Endothelial cell of umbilical vein (primary cell): Measurements from ENCODE around the gene CCDC124. TPM values are rescaled to one million over a fixed set of nuclear protein-coding genes. Genes with fewer than 3 reads are reported as not detected.
"Not testable (repeated sequence)": the region's sequence is repeated elsewhere in the genome, so short reads cannot be mapped to it uniquely, and the experiment has no call there.

Experiments used
- BruUV-seq: library from RNA; stranded (reverse); fragments of 400-500 nt; replicated peaks from 2 replicates; lab custom pipeline; 2021; lab: Mats Ljungman, UMichigan
- CTCF ChIA-PET: fragments of 300-600, 350-600 bp; sonication (Branson Sonifier 250); formaldehyde crosslinking; loops from one replicate; lab custom pipeline; 2021; ENCODE audit warnings: antibody characterized with exemption, inconsistent platforms; lab: Charles Lee
- POLR2A ChIA-PET: fragments of 300-600, 350-600 bp; sonication (Branson Sonifier 250); formaldehyde crosslinking; loops from one replicate; lab custom pipeline; 2021; ENCODE audit warnings: antibody characterized with exemption, inconsistent platforms; lab: Charles Lee
- DNase-seq: peaks from one replicate; pipeline ENCODE4 v3.0.0-alpha.2; 2011; ENCODE audit warnings: low read depth, low spot score
- FAIRE-seq: peaks from 2 replicates; lab custom pipeline; 2011; peaks lifted over from hg19 to GRCh38; lab: Jason Lieb, UNC
- H2AFZ ChIP-seq: 2 replicates; pipeline ENCODE4 v1.6.0; 2012; ENCODE audit warnings: low read depth, low read length, control low read depth, inconsistent platforms
- H3K27ac ChIP-seq: 2 replicates; pipeline ENCODE4 v1.5.1; 2011; ENCODE audit warnings: low read depth, mild to moderate bottlenecking, control low read depth, low read length, moderate library complexity; ENCODE audit not compliant: insufficient read depth
- H3K27me3 ChIP-seq, 2 experiments: 2 replicates each; pipeline versions ENCODE4 v1.6.0 to v1.6.1; 2011; ENCODE audit warnings: low read length in 2 of 2, mixed read lengths in 1 of 2; ENCODE audit not compliant: control insufficient read depth in 2 of 2, insufficient read depth in 2 of 2
- H3K36me3 ChIP-seq, 2 experiments: 2 replicates in 1 of 2; 3 replicates in 1 of 2; pipeline ENCODE4 v1.5.1; 2011; ENCODE audit warnings: low read length in 2 of 2, mild to moderate bottlenecking in 1 of 2, moderate library complexity in 1 of 2; ENCODE audit not compliant: control insufficient read depth in 2 of 2, insufficient read depth in 2 of 2; ENCODE audit errors: extremely low read depth in 1 of 2
- H3K4me1 ChIP-seq: 3 replicates; pipeline ENCODE4 v1.5.1; 2011; ENCODE audit warnings: mild to moderate bottlenecking, low read length; ENCODE audit not compliant: control insufficient read depth, insufficient read depth; ENCODE audit errors: extremely low read depth
- H3K4me2 ChIP-seq: 2 replicates; pipeline ENCODE4 v1.6.1; 2011; ENCODE audit warnings: low read length, control low read depth, mixed read lengths; ENCODE audit not compliant: insufficient read depth
- H3K4me3 ChIP-seq, 3 experiments: fragments of 200-600 bp in 1 of 3; sonication (generic), shearing (Covaris generic) in 1 of 3; replicated peaks in 1 of 3; 2 replicates each; pipeline ENCODE4 v1.5.1; 2011 to 2016; ENCODE audit warnings: control low read depth in 3 of 3, low read length in 3 of 3, mild to moderate bottlenecking in 2 of 3, inconsistent platforms in 1 of 3, low read depth in 1 of 3, moderate library complexity in 1 of 3; ENCODE audit not compliant: insufficient read depth in 1 of 3
- H3K79me2 ChIP-seq: 2 replicates; pipeline ENCODE4 v1.6.0; 2012; ENCODE audit warnings: low read length, inconsistent platforms; ENCODE audit not compliant: control insufficient read depth, insufficient read depth
- H3K9ac ChIP-seq: replicated peaks from 2 replicates; pipeline ENCODE3; 2011; ENCODE audit warnings: low read length, control low read depth; ENCODE audit not compliant: insufficient read depth; ENCODE audit errors: extremely low read depth
- H3K9me1 ChIP-seq: replicated peaks from 3 replicates; pipeline ENCODE4 v1.6.0; 2011; ENCODE audit warnings: mild to moderate bottlenecking, low read length; ENCODE audit not compliant: control insufficient read depth, insufficient read depth; ENCODE audit errors: extremely low read depth
- H3K9me3 ChIP-seq: replicated peaks from 2 replicates; pipeline ENCODE4 v1.5.1; 2012; ENCODE audit warnings: low read length, inconsistent platforms; ENCODE audit not compliant: control insufficient read depth, insufficient read depth
- H4K20me1 ChIP-seq: replicated peaks from 2 replicates; pipeline ENCODE3; 2011; ENCODE audit warnings: mild to moderate bottlenecking, low read length; ENCODE audit not compliant: control insufficient read depth, insufficient read depth; ENCODE audit errors: extremely low read depth
- CTCF ChIP-seq, 2 donors: IDR thresholded peaks; 1 replicate in 1 of 2; 2 replicates in 1 of 2; pipeline ENCODE4 v1.5.1; 2011; ENCODE audit warnings: low read length in 2 of 2, mild to moderate bottlenecking in 2 of 2, moderate library complexity in 2 of 2, control low read depth in 1 of 2, inconsistent platforms in 1 of 2, low read depth in 1 of 2; ENCODE audit not compliant: insufficient read depth in 1 of 2; ENCODE audit errors: extremely low read depth in 1 of 2
- EZH2 ChIP-seq: IDR thresholded peaks from 2 replicates; pipeline ENCODE4 v1.6.1; 2012; ENCODE audit warnings: borderline replicate concordance, low read depth, mild to moderate bottlenecking, moderate library complexity, low read length, inconsistent platforms; ENCODE audit not compliant: severe bottlenecking
- FOS ChIP-seq: IDR thresholded peaks from 2 replicates; pipeline ENCODE4 v1.6.1; 2011; ENCODE audit warnings: mild to moderate bottlenecking, low read length, moderate library complexity, borderline replicate concordance; ENCODE audit not compliant: insufficient read depth
- GATA2 ChIP-seq: IDR thresholded peaks from 2 replicates; pipeline ENCODE4 v1.7.0; 2011; ENCODE audit warnings: low read depth, mild to moderate bottlenecking, moderate library complexity, mixed read lengths, low read length; ENCODE audit not compliant: insufficient read length, insufficient read depth
- JUN ChIP-seq: IDR thresholded peaks from 2 replicates; pipeline ENCODE4 v1.6.1; 2011; ENCODE audit warnings: borderline replicate concordance, low read depth; ENCODE audit not compliant: insufficient read length, insufficient read depth
- MAX ChIP-seq: IDR thresholded peaks from 2 replicates; pipeline ENCODE4 v1.6.1; 2011; ENCODE audit not compliant: insufficient read depth, insufficient read length
- MYC ChIP-seq: IDR thresholded peaks from one replicate; pipeline ENCODE4 v1.6.1; 2011; ENCODE audit warnings: mild to moderate bottlenecking, low read depth, low read length
- POLR2A ChIP-seq: IDR thresholded peaks from 2 replicates; pipeline ENCODE4 v1.6.1; 2012; ENCODE audit warnings: low read depth, mild to moderate bottlenecking, control low read depth, low read length
- POLR2AphosphoS5 ChIP-seq: IDR thresholded peaks from 2 replicates; pipeline ENCODE4 v1.6.1; 2012; ENCODE audit warnings: low read depth, mild to moderate bottlenecking, control low read depth, low read length, moderate library complexity; ENCODE audit not compliant: insufficient read depth
- dilution Hi-C: fragments of 300-500 bp; cut with MboI; formaldehyde crosslinking; loops from one replicate; pipeline ENCODE4 v1.15.0; 2019; ENCODE audit warnings: low sequenced_read_pairs; ENCODE audit not compliant: extremely low pct_ligation_motif_present
- intact Hi-C: fragments of 100-400 bp; cut with micrococcal nuclease; formaldehyde crosslinking; loops from one replicate; pipeline ENCODE4 v1.10.0; 2022
- polyA plus RNA-seq, 4 experiments: library from polyadenylated mRNA; depleted of rRNA in 3 of 4; stranded (reverse) in 3 of 4; unstranded in 1 of 4; fragments of >200 nt; gene quantifications; 2 replicates each; pipeline versions ENCODE4 v1.2.1 to v1.2.3, GENCODE V29; 2011 to 2012; ENCODE audit warnings: missing spikeins in 1 of 4
- total RNA-seq: library from RNA; stranded (reverse); gene quantifications from 2 replicates; pipeline ENCODE4 v1.2.3, GENCODE V29; 2021

CCDC124 gene
- total and polyA plus RNA-seq, 2 donors (not counting 3 experiments of a cell fraction or from before 2014, with no cell fraction given): 101 to 115 TPM

GRCh38 chr19:17985037-17985818 lies 52.4 kb downstream of the CCDC124 start:
- no peaks in the 10 kb centered on the region for H3K4me1 ChIP-seq
- no peak overlapping the region for H2AFZ ChIP-seq
- H3K9ac ChIP-seq: no peak overlapping the region
- no TSS peak for BruUV-seq
- H3K79me2 ChIP-seq: no peaks in the 10 kb centered on the region
- dilution Hi-C loops: no loop called here
- no peaks in the 10 kb centered on the region for H3K27me3 ChIP-seq
- FAIRE-seq: no peak
- H3K4me2 ChIP-seq: no peak overlapping the region
- no peak for DNase-seq
- no peaks in the 10 kb centered on the region for H4K20me1 ChIP-seq
- H3K9me3 ChIP-seq: no peaks in the 10 kb centered on the region
- no peak overlapping the region for H3K27ac ChIP-seq
- TF ChIP-seq POLR2AphosphoS5 (no peak), JUN (no peak), EZH2 (no peak), CTCF (IDR thresholded peaks at IDR 0.05; ENCODE audit: extremely low read depth in 1 of 2, insufficient read depth in 1 of 2, low read depth in 1 of 2, low read length in 2 of 2) (no peak), MYC (no peak), GATA2 (no peak), POLR2A (no peak), MAX (no peak), FOS (no peak)
- no peak overlapping the region for H3K4me3 ChIP-seq
- H3K9me1 ChIP-seq: no peaks in the 10 kb centered on the region
- H3K36me3 ChIP-seq: no peaks in the 10 kb centered on the region
- ChIA-PET POLR2A (no interaction called here), CTCF (no interaction called here)
- intact Hi-C loops: no loop called here

- dilution Hi-C loops: not testable (repeated sequence)
These were observed 53.8 kb downstream of the CCDC124 start for GRCh38 chr19:17986569-17986968.

More at GRCh38 chr19:17986569-17986968, 53.8 kb downstream of the CCDC124 start:
- H3K27ac ChIP-seq, H3K27me3 ChIP-seq, BruUV-seq, H3K9me1 ChIP-seq, H3K9me3 ChIP-seq, H3K79me2 ChIP-seq, H3K4me3 ChIP-seq, DNase-seq, H3K4me1 ChIP-seq, POLR2A ChIA-PET, FAIRE-seq, intact Hi-C loops, H4K20me1 ChIP-seq, H3K9ac ChIP-seq, H2AFZ ChIP-seq, H3K4me2 ChIP-seq, H3K36me3 ChIP-seq: not testable (repeated sequence)
- CTCF ChIA-PET: interaction anchor here (0.6 to 1.0 kb wide), 2 partner anchors 39 to 127 kb away, joined by 3 read pairs; no protein-coding TSS in a partner anchor
